Posterior vena cava (tissue), 2 donors: Measurements from ENCODE around the gene TUFM. TPM values are rescaled to one million over a fixed set of nuclear protein-coding genes. Genes with fewer than 3 reads are reported as not detected.
"Not testable (repeated sequence)": the region's sequence is repeated elsewhere in the genome, so short reads cannot be mapped to it uniquely, and the experiment has no call there.

ENCODE experiments used
- DNase-seq: peaks from one replicate; pipeline ENCODE4 v3.0.0-alpha.2; 2020; ENCODE audit warnings: low spot score
- intact Hi-C, 2 donors: fragments of 100-400 bp; cut with DNase I; formaldehyde crosslinking; loops; one replicate each; pipeline versions ENCODE4 v1.14.1 to v1.14.2; 2022 to 2023
- long read RNA-seq, 2 donors: library from polyadenylated mRNA; unstranded; transcript quantifications; one replicate each; pipeline ENCODE4 v2.0.0, GENCODE V29; 2020 to 2021
- total RNA-seq, 2 donors: library from RNA; stranded (reverse); fragmentation: NEBNext Ultra II Directional; extraction: Animal tissue kit (Norgen Biotek cat#: 25700); gene quantifications; one replicate each; pipeline ENCODE4 v1.2.1, GENCODE V29; 2021
- donor health status: DM: yes; HTN: yes; CAD: no.
- donor health status: DM: yes; HTN: yes; CAD: no.

The TUFM gene
- total RNA-seq, result 10 to 100 TPM; 74.4 to 76.2 TPM
- long read RNA-seq, donor 1, transcript TUFM-201 (10 exons, 2,071 nt), result major isoform, 61 of 83 reads
- long read RNA-seq, donor 1, partial matches to known transcripts, result 14 of 83 reads
- long read RNA-seq, donor 1, other reads (novel, unspliced or antisense), result 7 of 83 reads
- long read RNA-seq, donor 2, transcript TUFM-201 (10 exons, 2,071 nt), result major isoform, 927 of 1,012 reads
- long read RNA-seq, donor 2, partial matches to known transcripts, result 35 of 1,012 reads
- long read RNA-seq, donor 2, other reads (novel, unspliced or antisense), result 50 of 1,012 reads

DNA sequence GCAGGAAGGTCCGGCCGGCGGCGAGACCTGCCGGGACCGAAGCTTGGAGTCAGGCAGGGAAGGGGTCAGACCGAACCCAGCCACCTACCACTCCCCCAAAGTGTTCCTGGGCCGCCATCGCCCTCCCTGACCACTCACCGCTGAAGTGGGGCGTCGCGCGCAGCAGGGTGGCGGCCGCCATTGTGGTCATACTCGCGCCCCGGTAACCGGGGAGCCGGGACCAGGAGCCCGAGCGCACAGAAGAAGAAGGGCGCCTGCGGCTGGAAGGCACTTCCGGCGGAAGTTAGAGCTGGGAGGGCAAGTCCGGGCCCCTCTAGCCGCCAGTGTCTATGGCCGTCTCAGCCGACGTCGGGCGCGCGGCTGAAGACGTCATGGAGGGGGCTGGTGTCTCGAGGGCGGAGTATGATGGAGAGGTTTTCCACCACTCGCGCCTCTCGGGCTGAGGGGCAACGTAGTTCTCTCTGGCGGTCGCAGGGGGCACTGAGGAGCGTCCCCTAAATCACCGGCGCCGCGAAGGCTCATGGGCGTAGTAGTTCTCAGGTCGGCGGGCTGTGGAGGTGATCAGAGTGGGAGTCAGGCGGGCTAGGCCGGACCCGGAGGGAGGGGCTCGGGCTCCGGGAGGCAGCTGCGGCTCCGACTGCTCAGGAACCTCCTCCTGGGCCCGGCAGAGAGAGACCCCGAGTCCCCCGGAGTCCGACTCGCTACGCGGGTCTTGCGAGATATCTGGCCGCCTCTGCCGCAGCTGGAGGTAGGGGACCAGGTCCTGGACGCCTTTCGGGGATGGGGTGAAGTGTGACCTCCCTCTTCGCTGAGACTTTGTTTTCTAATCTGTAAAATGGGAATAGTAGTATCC lies at the start of gene TUFM:
TSS of gene TUFM (minus strand) at position 269 of the 853 bp plus-strand sequence. CDS start at position 190, 79 bp downstream.
- DNase-seq, result peak; percentile 99
- intact Hi-C loops, result no loop called here

DNA sequence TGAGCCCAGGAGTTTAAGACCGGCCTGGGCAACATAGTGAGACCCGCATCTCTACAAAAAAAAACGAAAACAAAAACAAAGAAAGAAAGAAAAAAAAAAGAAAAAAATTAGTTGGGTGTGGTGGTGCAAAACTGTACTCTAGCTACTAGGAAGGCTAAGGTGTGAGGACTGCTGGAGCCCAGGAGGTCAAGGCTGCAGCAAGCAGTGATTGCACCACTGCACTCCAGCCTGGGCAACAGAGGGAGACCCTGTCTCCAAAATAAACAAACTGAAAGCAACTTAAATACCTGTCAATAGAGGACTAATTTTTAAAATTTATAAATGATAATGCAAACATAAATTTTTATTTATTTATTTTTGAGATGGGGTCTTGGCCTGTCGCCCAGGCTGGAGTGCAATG lies 49.5 kb upstream of the TUFM start:
- intact Hi-C loops, result no loop called here
- DNase-seq, result no peak

- intact Hi-C loops, result no loop called here
- no peak for DNase-seq
Measured at GRCh38 chr16:28893291-28893690, 47.1 kb upstream of the TUFM start.

DNA sequence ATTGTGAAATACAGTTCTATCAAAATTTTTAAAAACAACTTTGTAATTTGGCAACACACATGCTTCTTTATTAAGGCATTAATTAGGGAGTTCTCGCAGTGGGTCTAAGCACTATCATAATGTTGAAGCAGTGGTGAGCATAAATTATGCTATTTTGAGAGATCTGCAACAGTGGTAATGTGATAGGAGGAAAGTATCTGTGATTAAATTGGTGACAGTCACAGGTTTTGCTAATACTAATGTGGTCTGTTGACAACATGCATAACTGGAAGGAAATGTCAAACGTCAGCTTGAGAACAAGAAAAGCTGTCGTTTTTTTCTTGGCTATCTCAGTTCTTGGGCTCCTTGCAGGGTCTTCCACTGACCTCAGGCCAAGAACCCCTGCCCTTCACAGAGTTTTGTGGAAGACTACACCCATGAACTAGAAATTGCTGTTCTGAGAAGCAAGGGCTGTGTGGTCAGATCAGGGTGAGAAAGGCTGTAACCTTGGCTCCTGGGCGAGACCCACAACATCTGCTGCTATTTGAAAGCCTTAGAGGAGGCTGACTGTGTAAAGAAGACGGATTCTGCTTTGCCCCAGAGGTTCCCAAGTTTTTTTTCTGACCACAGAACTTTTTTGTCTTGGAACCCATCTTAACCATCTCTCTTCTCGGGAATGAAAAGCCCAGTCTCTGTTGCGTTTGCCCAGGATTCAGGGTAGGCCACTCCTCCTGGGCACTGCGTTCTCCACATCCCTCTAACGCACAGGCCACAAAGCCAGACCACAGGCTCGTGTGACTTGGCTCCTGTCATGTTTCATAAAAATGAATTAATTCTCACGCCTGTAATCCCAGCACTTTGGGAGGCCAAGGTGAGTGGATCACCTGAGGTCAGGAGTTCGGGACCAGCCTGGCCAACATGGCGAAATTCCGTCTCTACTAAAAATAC lies 46.1 kb upstream of the TUFM start:
- no peak for DNase-seq
- intact Hi-C loops, result no loop called here

GRCh38 chr16:28890355-28890754 lies 44.2 kb upstream of the TUFM start:
- intact Hi-C loops, DNase-seq: not testable (repeated sequence)

GRCh38 chr16:28886945-28887344 lies 40.8 kb upstream of the TUFM start:
- no peak for DNase-seq
- intact Hi-C loops, result no loop called here

- no peak for DNase-seq
- intact Hi-C loops, result no loop called here
Measured at GRCh38 chr16:28884045-28884444, 37.9 kb upstream of the TUFM start.

DNA sequence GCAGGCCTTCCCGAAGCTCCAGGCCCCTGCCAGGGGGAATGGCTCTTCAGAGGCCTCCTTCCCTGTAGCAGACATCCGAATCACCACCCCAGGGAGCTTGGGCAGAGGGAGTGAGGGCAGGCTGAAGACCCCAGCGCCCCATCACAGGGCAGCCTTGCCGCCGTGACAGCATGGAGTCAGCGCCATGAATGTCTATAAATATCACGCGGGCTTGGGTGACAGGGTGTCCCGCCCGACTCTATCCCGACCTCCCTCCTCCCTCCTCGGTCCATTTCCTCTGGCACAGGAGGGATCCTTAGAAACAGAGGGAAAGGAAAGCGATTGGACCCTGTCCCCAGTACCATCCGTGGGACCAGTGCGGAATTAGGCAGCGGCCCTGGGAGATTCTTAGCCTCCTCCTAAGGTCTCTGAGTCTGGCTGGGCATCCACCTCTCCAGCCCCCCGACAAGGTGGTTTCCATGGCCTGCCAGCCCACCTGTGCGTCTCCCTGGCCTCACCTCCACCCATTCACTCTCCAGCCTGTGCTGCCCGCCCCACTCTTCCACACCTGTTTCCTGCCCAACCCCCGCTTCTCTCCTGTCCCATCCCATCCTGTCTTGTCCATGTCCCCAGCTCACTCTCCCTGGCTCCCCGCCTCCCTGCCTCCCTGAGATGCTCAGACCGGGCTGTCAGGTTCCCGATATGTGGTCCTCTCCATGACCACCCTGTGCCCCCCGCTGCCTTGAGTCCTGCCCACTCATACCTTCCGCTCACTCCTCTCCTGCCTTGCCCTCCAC lies 37.3 kb upstream of the TUFM start:
- intact Hi-C loops, result no loop called here
- no peak for DNase-seq

- intact Hi-C loops, result no loop called here
- no peak for DNase-seq
Measured at GRCh38 chr16:28882551-28883160, 36.5 kb upstream of the TUFM start.

GRCh38 chr16:28881565-28881964 lies 35.4 kb upstream of the TUFM start:
- DNase-seq, intact Hi-C loops: not testable (repeated sequence)

DNA sequence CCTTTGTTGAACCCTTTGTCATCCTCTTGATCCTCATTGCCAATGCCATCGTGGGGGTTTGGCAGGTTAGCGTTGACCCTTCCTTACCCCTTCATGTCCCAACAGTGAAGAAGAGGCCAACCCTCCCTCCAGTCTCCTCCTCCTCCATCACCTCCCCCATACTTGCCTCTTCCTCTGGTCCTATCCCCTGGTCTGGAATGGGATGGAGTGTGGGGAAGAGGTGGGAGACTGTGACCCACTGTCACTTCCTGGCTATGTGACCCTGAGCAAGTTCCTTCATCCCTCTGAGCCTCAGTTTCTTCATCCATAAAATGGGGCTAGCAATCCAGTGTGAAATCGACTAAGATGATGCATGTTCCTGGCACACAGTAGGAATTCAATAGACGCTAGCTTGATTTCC lies 34.8 kb upstream of the TUFM start:
- DNase-seq, result no peak
- intact Hi-C loops, result no loop called here

DNA sequence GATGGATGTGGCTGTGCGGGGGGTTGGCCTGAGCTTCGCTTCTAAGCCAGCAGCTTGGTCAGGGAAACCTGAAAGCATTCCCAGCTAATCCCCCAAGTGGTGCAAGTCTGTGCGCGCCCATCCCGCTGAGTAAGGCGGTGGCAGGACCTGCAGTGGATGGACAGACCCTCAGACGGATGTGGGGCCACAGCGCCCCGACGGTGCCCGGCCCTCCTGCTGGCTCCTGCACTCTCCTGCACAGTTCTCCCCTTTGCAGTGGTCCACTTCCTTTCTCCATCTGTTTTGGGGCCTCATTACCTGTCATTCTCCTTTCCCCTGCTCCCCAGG lies 34.4 kb upstream of the TUFM start:
- no peak for DNase-seq
- intact Hi-C loops, result no loop called here

- peak; percentile 96 for DNase-seq
- intact Hi-C loops, result no loop called here
Measured at GRCh38 chr16:28879841-28880588, 33.9 kb upstream of the TUFM start.

DNA sequence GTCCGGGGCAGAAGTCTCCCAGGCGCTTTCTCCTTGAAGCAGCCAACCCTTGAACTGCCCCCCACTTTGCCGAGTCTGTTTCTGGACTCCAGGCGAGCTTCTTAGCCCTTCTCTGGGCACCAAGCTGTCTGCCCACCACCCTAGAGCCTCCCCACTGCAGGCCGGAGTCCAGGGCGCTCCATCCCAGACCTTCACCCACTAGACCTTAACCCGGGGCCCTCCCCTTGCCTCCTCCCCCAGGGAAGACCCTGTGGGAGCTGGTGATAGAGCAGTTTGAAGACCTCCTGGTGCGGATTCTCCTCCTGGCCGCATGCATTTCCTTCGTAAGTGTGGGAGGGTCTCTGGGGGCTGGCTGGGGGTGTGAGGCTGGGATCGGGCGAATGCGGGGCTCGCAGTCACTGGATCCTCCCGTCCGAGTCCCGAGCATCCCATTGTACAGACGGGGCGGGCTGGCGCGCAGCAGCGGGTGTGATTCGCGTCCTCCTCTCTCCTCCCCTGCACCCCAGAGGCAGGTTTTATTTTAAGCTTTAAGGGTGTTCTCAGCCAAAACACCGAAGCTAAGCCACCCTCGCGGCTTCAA lies 33.2 kb upstream of the TUFM start:
- DNase-seq, result no peak
- intact Hi-C loops, result no loop called here

DNA sequence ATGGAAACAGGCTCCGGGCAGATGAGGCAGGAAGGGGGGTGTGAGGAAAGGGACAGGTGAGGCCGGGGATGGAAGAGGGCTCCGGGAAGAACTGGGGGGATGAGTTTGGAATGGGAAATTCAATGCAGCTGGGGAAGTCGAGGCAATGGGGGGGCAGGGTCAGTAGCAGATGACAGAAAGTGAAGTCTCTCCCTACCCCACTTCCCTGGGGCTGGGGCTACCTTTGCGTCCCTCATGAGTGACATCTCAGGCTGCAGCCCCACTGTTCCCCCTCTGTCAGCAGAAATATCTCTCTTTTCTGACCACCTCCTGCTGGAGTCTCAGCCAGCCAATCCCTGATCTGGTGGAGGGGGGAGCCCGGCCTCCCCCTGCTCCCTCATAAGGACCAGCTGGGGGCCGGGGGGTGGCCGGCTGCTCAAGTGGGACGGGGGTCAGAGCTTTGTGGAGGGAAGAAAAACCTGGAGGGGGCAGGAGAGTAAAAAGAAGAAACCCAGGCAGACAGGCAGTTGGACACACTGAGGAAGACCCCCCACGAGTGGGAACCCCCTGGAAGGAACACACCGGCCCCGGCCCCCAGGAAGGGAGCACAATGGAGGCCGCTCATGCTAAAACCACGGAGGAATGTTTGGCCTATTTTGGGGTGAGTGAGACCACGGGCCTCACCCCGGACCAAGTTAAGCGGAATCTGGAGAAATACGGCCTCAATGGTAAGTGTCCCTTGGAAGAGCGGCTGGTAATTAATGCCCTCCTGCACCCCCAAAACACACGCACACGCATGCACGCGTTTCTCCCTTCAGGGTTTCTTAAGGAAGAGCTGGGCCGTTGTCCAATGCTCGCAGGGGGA lies 32.2 kb upstream of the TUFM start, which contains the start of gene ATP2A1:
TSS of gene ATP2A1 (plus strand) at position 406 of the 844 bp plus-strand sequence. CDS start at position 590, 184 bp downstream.
- intact Hi-C loops, result no loop called here
- DNase-seq, result no peak

DNA sequence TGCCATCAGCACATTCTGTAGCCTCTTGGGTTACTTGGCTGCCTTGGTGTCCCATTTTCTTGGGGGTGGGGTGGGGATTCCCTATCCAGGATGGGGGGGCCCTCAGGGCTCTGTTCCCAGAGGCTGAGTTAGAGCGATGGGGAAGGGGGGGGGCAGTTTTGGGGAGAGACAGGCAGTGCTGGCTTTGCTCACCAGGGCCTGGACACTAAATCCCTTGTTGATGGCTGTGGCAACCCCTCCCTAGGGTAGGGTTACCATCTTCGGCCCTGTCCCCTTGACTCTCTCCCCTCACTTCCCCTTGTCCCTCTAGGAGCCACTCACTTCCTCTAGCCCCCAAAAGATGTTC lies 31.5 kb upstream of the TUFM start:
- intact Hi-C loops, result no loop called here
- no peak for DNase-seq
